Panc1 (cell line): ENCODE results near the gene TAS2R39. TPM values are rescaled to one million over a fixed set of nuclear protein-coding genes. Genes with fewer than 3 reads are reported as not detected.
A peak's percentile ranks its signal among the peaks of the same experiment; 100 is the strongest.

Experiments
- ATAC-seq: fragments of 200-7000 bp; cut with Tn5 transposase; 2 replicates; pipeline ENCODE4 v1.9.1; 2020; ENCODE audit warnings: mild to moderate bottlenecking, moderate library complexity
- BruUV-seq: library from RNA; stranded (reverse); fragments of 400-500 nt; replicated peaks from 2 replicates; lab custom pipeline; 2021; lab: Mats Ljungman, UMichigan
- CTCF ChIA-PET: fragments of 300-600 bp; sonication (Branson Sonifier 250); formaldehyde crosslinking; loops from one replicate; lab custom pipeline; 2022; ENCODE audit warnings: antibody characterized with exemption; lab: Charles Lee
- POLR2A ChIA-PET: fragments of 300-600 bp; sonication (Branson Sonifier 250); formaldehyde crosslinking; loops from one replicate; lab custom pipeline; 2022; ENCODE audit warnings: antibody characterized with exemption; lab: Charles Lee
- DNase-seq: peaks from one replicate; pipeline ENCODE4 v3.0.0-alpha.2; 2010; ENCODE audit warnings: low read depth, low spot score
- H3K27ac ChIP-seq: 2 replicates; pipeline ENCODE4 v1.5.1; 2011; ENCODE audit warnings: mild to moderate bottlenecking, low read length, inconsistent platforms
- H3K27me3 ChIP-seq: fragments of 200-500 bp; sonication (Bioruptor generic); 2 replicates; pipeline ENCODE4 v1.6.0; 2014; ENCODE audit warnings: low read length, inconsistent platforms; ENCODE audit not compliant: control insufficient read depth, insufficient read depth
- H3K36me3 ChIP-seq: fragments of 200-500 bp; sonication (Bioruptor generic); 2 replicates; pipeline ENCODE4 v1.5.1; 2014; ENCODE audit warnings: inconsistent platforms, mild to moderate bottlenecking, low read length, moderate library complexity; ENCODE audit not compliant: control insufficient read depth, insufficient read depth
- H3K4me1 ChIP-seq: 2 replicates; pipeline ENCODE4 v1.5.1; 2011; ENCODE audit warnings: inconsistent platforms, mild to moderate bottlenecking, low read length, moderate library complexity; ENCODE audit not compliant: control insufficient read depth, insufficient read depth
- H3K4me3 ChIP-seq, 2 experiments: 2 replicates each; pipeline ENCODE4 v1.5.1; 2011 to 2012; ENCODE audit warnings: low read depth in 2 of 2, low read length in 2 of 2, mild to moderate bottlenecking in 2 of 2, inconsistent platforms in 1 of 2, moderate library complexity in 1 of 2
- H3K9me3 ChIP-seq: fragments of 200-500 bp; sonication (Bioruptor generic); 2 replicates; pipeline ENCODE4 v1.5.1; 2014; ENCODE audit warnings: low read depth, mild to moderate bottlenecking, inconsistent platforms, low read length, moderate library complexity; ENCODE audit not compliant: control insufficient read depth, insufficient read depth
- CTCF ChIP-seq: fragments of 450-650 bp; IDR thresholded peaks from 2 replicates; pipeline ENCODE4 v1.5.1; 2017; ENCODE audit warnings: mild to moderate bottlenecking
- POLR2AphosphoS5 ChIP-seq: IDR thresholded peaks from 2 replicates; pipeline ENCODE4 v1.6.1; 2012; ENCODE audit warnings: mild to moderate bottlenecking, low read depth, low read length, moderate library complexity
- REST ChIP-seq, 2 experiments: IDR thresholded peaks; 2 replicates each; pipeline ENCODE4 v1.6.1; 2011 to 2012; ENCODE audit warnings: low read depth in 2 of 2, control low read depth in 1 of 2, low read length in 1 of 2, mild to moderate bottlenecking in 1 of 2, moderate library complexity in 1 of 2; ENCODE audit not compliant: insufficient read depth in 1 of 2
- SIN3A ChIP-seq: IDR thresholded peaks from 2 replicates; pipeline ENCODE4 v1.6.1; 2012; ENCODE audit warnings: low read depth, mild to moderate bottlenecking, low read length, moderate library complexity, borderline replicate concordance; ENCODE audit not compliant: insufficient read depth
- TCF7L2 ChIP-seq: IDR thresholded peaks from 2 replicates; pipeline ENCODE4 v1.6.1; 2011; ENCODE audit warnings: mild to moderate bottlenecking, low read depth, low read length, inconsistent platforms
- in situ Hi-C: cut with HindIII; loops from 2 replicates; pipeline ENCODE4 v1.10.0; 2016; ENCODE audit warnings: low sequenced_read_pairs, low pct_unique_long_range_greater_than_20kb
- intact Hi-C: fragments of 100-400 bp; cut with micrococcal nuclease; formaldehyde crosslinking; loops from one replicate; pipeline ENCODE4 v1.10.0; 2022; ENCODE audit not compliant: unreplicated experiment
- total RNA-seq: library from RNA; stranded (reverse); gene quantifications from one replicate; pipeline ENCODE4 v1.2.1, GENCODE V29; 2021; ENCODE audit not compliant: unreplicated experiment

The TAS2R39 gene
- total RNA-seq, 1 experiment from 2014 or later, result not detected

GRCh38 chr7:143171697-143172096 is 11.5 kb upstream of the TAS2R39 start:
- POLR2A ChIA-PET, result no interaction called here
- no peak for TF ChIP-seq POLR2AphosphoS5
- TF ChIP-seq CTCF, result no peak
- TF ChIP-seq SIN3A, result no peak
- TF ChIP-seq TCF7L2, result no peak
- no peak for TF ChIP-seq REST (IDR thresholded peaks at IDR 0.05; ENCODE audit: insufficient read depth in 1 of 2, low read depth in 2 of 2, low read length in 1 of 2)
- Histone ChIP-seq H3K36me3 (no peaks in the 10 kb centered on the region), H3K9me3 (no peaks in the 10 kb centered on the region), H3K4me1 (no peaks in the 10 kb centered on the region), H3K4me3 (no peak overlapping the region), H3K27me3 (no peaks in the 10 kb centered on the region), H3K27ac (no peak overlapping the region)
- CTCF ChIA-PET, result no interaction called here
- intact Hi-C loops, result no loop called here
- ATAC-seq (no peak), DNase-seq (no peak)
- in situ Hi-C loops, result no loop called here
- no TSS peak for BruUV-seq

DNA sequence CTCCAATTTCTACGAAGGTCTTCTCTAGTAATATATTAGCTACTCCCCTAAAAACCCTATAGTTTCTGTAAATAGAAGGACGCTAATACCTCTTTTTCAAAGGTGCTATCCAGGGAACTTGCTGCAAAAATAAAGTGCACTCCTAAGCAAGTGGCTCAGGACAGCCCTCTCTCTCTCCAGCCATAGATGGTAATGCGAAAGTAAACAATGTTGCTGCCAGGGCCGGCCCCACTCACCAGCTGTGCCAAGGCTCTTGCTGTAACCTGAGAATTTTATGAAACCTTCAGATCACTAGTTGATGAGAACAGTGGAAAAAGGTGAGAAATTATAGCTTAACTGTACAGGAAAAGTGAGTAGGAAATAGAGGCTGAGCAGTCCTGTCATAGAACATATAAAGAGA is 10.9 kb upstream of the TAS2R39 start:
- DNase-seq (no peak), ATAC-seq (no peak)
- POLR2A ChIA-PET, result no interaction called here
- H3K4me3 ChIP-seq, result peak overlapping the region in 1 of 2 experiments; percentile 8; a peak in 1 of 4 replicates
- in situ Hi-C loops (no loop called here), intact Hi-C loops (no loop called here)
- TF ChIP-seq REST (IDR thresholded peaks at IDR 0.05; ENCODE audit: insufficient read depth in 1 of 2, low read depth in 2 of 2, low read length in 1 of 2), result no peak
- TF ChIP-seq POLR2AphosphoS5, result no peak
- no peak for TF ChIP-seq TCF7L2
- TF ChIP-seq CTCF, result no peak
- no peak for TF ChIP-seq SIN3A
- BruUV-seq, result no TSS peak
- CTCF ChIA-PET, result no interaction called here
- H3K9me3 ChIP-seq, result no peaks in the 10 kb centered on the region
- H3K27me3 ChIP-seq, result no peaks in the 10 kb centered on the region
- H3K4me1 ChIP-seq, result no peaks in the 10 kb centered on the region
- no peak overlapping the region for H3K27ac ChIP-seq
- no peaks in the 10 kb centered on the region for H3K36me3 ChIP-seq
